KOPT-K1 (cell line): ENCODE results near the gene SLC24A3.

Experiments used
- H3K27ac ChIP-seq: fragments of 200-600 bp; sonication (generic); 2 replicates; pipeline ENCODE4 v1.5.1; 2016; ENCODE audit warnings: antibody characterized with exemption, mild to moderate bottlenecking, low read depth, low read length; ENCODE audit not compliant: poor library complexity, severe bottlenecking
- H3K36me3 ChIP-seq: fragments of 200-600 bp; sonication (generic); 2 replicates; pipeline ENCODE4 v1.5.1; 2017; ENCODE audit warnings: antibody characterized with exemption, mild to moderate bottlenecking, low read length, moderate library complexity; ENCODE audit not compliant: insufficient read depth
- H3K9me3 ChIP-seq: fragments of 200-600 bp; sonication (generic); 2 replicates; pipeline ENCODE4 v1.5.1; 2017; ENCODE audit warnings: antibody characterized with exemption, low read length, mild to moderate bottlenecking; ENCODE audit not compliant: insufficient read depth, poor library complexity, severe bottlenecking

SLC24A3 gene

GRCh38 chr20:19274001-19274400, 61.6 kb downstream of the SLC24A3 start:
- Histone ChIP-seq H3K27ac (no peak overlapping the region), H3K9me3 (no peaks in the 10 kb centered on the region), H3K36me3 (no peaks in the 10 kb centered on the region)

GRCh38 chr20:19274412-19275015, 62.1 kb downstream of the SLC24A3 start:
- Histone ChIP-seq H3K36me3 (no peaks in the 10 kb centered on the region), H3K27ac (no peak overlapping the region)

GRCh38 chr20:19275038-19275629, 62.7 kb downstream of the SLC24A3 start:
- no peaks in the 10 kb centered on the region for H3K36me3 ChIP-seq
- H3K9me3 ChIP-seq, result no peaks in the 10 kb centered on the region
- H3K27ac ChIP-seq, result no peak overlapping the region

More at GRCh38 chr20:19274412-19275015, 62.1 kb downstream of the SLC24A3 start:
- H3K9me3 ChIP-seq, result no peaks in the 10 kb centered on the region

- H3K9me3 ChIP-seq, result no peaks in the 10 kb centered on the region
- no peak overlapping the region for H3K27ac ChIP-seq
- no peaks in the 10 kb centered on the region for H3K36me3 ChIP-seq
Observed at GRCh38 chr20:19275630-19276071, 63.2 kb downstream of the SLC24A3 start.

GRCh38 chr20:19277381-19277780, 64.9 kb downstream of the SLC24A3 start:
- Histone ChIP-seq H3K9me3 (no peaks in the 10 kb centered on the region), H3K27ac (no peak overlapping the region), H3K36me3 (no peaks in the 10 kb centered on the region)

GRCh38 chr20:19283490-19284025, 71.1 kb downstream of the SLC24A3 start:
- H3K36me3 ChIP-seq, result no peaks in the 10 kb centered on the region
- H3K27ac ChIP-seq, result no peak overlapping the region
- no peaks in the 10 kb centered on the region for H3K9me3 ChIP-seq

GRCh38 chr20:19284400-19285178, 72.1 kb downstream of the SLC24A3 start:
- H3K9me3 ChIP-seq, result no peaks in the 10 kb centered on the region
- no peaks in the 10 kb centered on the region for H3K36me3 ChIP-seq
- no peak overlapping the region for H3K27ac ChIP-seq

- no peak overlapping the region for H3K27ac ChIP-seq
- no peaks in the 10 kb centered on the region for H3K36me3 ChIP-seq
- H3K9me3 ChIP-seq, result no peaks in the 10 kb centered on the region
Observed at GRCh38 chr20:19285436-19285835, 73.0 kb downstream of the SLC24A3 start.

GRCh38 chr20:19288061-19288460, 75.6 kb downstream of the SLC24A3 start:
- no peak overlapping the region for H3K27ac ChIP-seq
- no peaks in the 10 kb centered on the region for H3K36me3 ChIP-seq
- no peaks in the 10 kb centered on the region for H3K9me3 ChIP-seq

- Histone ChIP-seq H3K27ac (no peak overlapping the region), H3K9me3 (no peaks in the 10 kb centered on the region)
Observed at GRCh38 chr20:19288636-19289035, 76.2 kb downstream of the SLC24A3 start.

GRCh38 chr20:19289451-19289850, 77.0 kb downstream of the SLC24A3 start:
- H3K27ac ChIP-seq, result no peak overlapping the region
- no peaks in the 10 kb centered on the region for H3K36me3 ChIP-seq
- no peaks in the 10 kb centered on the region for H3K9me3 ChIP-seq

More at GRCh38 chr20:19288636-19289035, 76.2 kb downstream of the SLC24A3 start:
- H3K36me3 ChIP-seq, result no peaks in the 10 kb centered on the region

- Histone ChIP-seq H3K9me3 (no peaks in the 10 kb centered on the region), H3K36me3 (no peaks in the 10 kb centered on the region), H3K27ac (no peak overlapping the region)
Observed at GRCh38 chr20:19291024-19291817, 78.8 kb downstream of the SLC24A3 start.

GRCh38 chr20:19291818-19292132, 79.3 kb downstream of the SLC24A3 start:
- no peak overlapping the region for H3K27ac ChIP-seq
- H3K36me3 ChIP-seq, result no peaks in the 10 kb centered on the region
- H3K9me3 ChIP-seq, result no peaks in the 10 kb centered on the region

GRCh38 chr20:19292254-19292653, 79.8 kb downstream of the SLC24A3 start:
- no peaks in the 10 kb centered on the region for H3K9me3 ChIP-seq
- no peak overlapping the region for H3K27ac ChIP-seq
- H3K36me3 ChIP-seq, result no peaks in the 10 kb centered on the region

GRCh38 chr20:19295076-19295475, 82.6 kb downstream of the SLC24A3 start:
- H3K9me3 ChIP-seq, result peaks cover under 1% of the 10 kb centered on the region
- H3K36me3 ChIP-seq, result no peaks in the 10 kb centered on the region
- H3K27ac ChIP-seq, result no peak overlapping the region
